Measurements from ENCODE around the gene SIAE. TPM values are rescaled to one million over a fixed set of nuclear protein-coding genes. Genes with fewer than 3 reads are reported as not detected.

Gene SIAE
- 7.8 TPM for total RNA-seq
- polyA plus RNA-seq: 11.6 TPM

GRCh38 chr11:124673333-124674167 is at the start of gene SIAE, which contains the start of gene SPA17:
TSS of gene SIAE (minus strand) at chr11:124673739. CDS start at chr11:124673708, 31 bp downstream.
TSS of gene SPA17 (plus strand) at chr11:124673904. CDS start at chr11:124675265, 1,361 bp downstream.
- Histone ChIP-seq H3K36me3 (ENCODE audit: insufficient read depth) (no peaks in the 10 kb centered on the region), H3K27ac (ENCODE audit: low read depth) (peak within 1 kb of the TSS; percentile 64), H3K4me3 (ENCODE audit: low read depth, low read length) (peak within 1 kb of the TSS; percentile 78), H3K4me1 (ENCODE audit: insufficient read depth) (no peaks in the 10 kb centered on the region)
- peak; percentile 87 for DNase-seq (ENCODE audit: extremely low spot score)
- under 1% methylated on average over 58 of the region's 58 CpGs for WGBS

GRCh38 chr11:124722176-124722575 is 48.6 kb upstream of the SIAE start:
- H3K36me3 ChIP-seq (ENCODE audit: insufficient read depth): no peaks in the 10 kb centered on the region
- no peaks in the 10 kb centered on the region for H3K4me1 ChIP-seq (ENCODE audit: insufficient read depth)
- DNase-seq (ENCODE audit: extremely low spot score): no peak
- no peak overlapping the region for H3K4me3 ChIP-seq (ENCODE audit: low read depth, low read length)
- WGBS: 34% methylated on average over 6 of the region's 6 CpGs
- H3K27ac ChIP-seq (ENCODE audit: low read depth): no peak overlapping the region

DNA sequence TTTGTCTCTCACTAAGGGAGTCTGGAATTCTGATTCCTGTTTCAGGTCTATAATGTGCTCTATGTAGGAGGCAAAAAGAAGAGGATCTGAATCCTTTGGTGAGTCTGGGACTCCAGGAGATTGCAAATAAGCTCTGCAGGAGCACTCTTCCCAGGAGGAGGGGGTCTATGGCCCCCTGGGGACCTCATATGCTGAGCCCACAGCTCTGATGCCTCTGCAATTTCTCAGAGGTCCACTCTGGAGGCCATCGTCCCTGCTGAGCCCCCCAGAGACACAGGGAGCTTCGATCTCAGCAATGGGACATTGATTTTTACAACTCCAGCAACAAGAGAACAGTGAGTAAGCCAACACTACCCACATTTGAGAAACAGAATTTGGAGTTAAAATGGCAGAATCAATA is 46.0 kb upstream of the SIAE start:
- H3K4me1 ChIP-seq (ENCODE audit: insufficient read depth): no peaks in the 10 kb centered on the region
- H3K4me3 ChIP-seq (ENCODE audit: low read depth, low read length): no peak overlapping the region
- no peaks in the 10 kb centered on the region for H3K36me3 ChIP-seq (ENCODE audit: insufficient read depth)
- DNase-seq (ENCODE audit: extremely low spot score): no peak
- 39% methylated on average over 2 of the region's 2 CpGs for WGBS
- no peak overlapping the region for H3K27ac ChIP-seq (ENCODE audit: low read depth)

- WGBS: 31% methylated on average over 14 of the region's 14 CpGs
Measured at GRCh38 chr11:124718801-124719200, 45.3 kb upstream of the SIAE start.

DNA sequence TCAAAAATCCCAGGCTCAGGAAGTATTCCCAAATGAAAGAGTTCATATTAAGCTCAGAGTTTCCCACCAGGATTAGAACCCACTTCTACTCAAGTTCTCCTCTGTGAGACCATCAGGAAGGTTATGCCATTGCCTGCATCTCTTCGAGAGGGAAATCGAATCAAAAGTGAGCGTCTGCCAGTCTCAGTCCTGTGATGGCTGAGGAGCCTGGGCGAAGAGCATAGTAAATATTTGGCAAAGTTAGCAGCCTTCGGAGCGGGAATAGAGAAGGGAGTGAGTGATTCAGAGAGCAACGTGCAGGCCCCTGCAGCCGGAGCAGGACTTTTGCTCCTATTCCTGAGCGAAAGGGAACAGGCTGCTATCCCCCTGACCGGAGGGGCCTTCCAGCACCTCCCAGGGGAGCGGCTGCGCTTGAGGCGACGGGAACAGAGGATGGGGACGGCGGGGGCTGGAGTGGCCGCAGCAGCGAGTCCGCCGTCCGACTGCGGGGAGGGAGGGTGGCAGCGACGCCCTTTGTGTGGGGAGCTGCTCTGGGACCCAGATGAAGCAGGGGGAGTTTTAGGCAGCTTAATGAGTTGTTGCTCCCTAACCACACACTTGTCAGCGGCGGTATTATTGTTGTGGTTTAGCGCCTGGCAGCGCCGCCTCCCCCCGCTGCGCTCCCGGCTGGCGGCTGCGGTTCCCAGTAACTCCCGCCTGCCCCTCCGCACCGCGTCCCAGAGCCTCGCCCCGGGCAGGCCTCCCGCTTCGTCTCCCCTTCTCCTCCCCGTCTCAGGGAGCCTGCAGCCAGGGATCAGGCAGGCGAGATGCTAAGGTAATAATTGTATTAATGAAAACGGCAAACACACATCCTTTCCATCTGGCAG is 44.5 kb upstream of the SIAE start:
- no peak overlapping the region for H3K27ac ChIP-seq (ENCODE audit: low read depth)
- peak overlapping the region; percentile 5 for H3K4me3 ChIP-seq (ENCODE audit: low read depth, low read length)
- 1% methylated on average over 45 of the region's 45 CpGs for WGBS
- DNase-seq (ENCODE audit: extremely low spot score): no peak
- H3K4me1 ChIP-seq (ENCODE audit: insufficient read depth): no peaks in the 10 kb centered on the region
- H3K36me3 ChIP-seq (ENCODE audit: insufficient read depth): no peaks in the 10 kb centered on the region

More at GRCh38 chr11:124718801-124719200, 45.3 kb upstream of the SIAE start:
- no peaks in the 10 kb centered on the region for H3K36me3 ChIP-seq (ENCODE audit: insufficient read depth)
- DNase-seq (ENCODE audit: extremely low spot score): no peak
- no peaks in the 10 kb centered on the region for H3K4me1 ChIP-seq (ENCODE audit: insufficient read depth)
- H3K4me3 ChIP-seq (ENCODE audit: low read depth, low read length): no peak overlapping the region
- no peak overlapping the region for H3K27ac ChIP-seq (ENCODE audit: low read depth)

DNA sequence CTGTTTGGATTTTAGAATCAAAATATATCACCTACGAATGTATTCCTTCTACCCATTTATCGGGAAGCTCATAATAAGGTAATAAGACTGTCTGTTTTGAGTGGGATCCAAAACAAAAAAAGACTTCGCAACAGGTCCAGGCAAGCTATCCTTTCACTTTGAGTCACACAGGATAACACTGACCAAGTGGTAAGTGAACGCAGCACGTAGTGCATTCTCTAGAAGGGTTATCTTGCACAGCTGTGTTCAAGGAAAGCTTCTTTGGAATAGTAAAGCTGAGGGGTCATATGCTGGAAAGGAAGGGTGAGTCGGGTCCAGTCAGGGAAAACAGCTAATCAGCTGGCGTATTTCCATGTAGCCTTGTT is 43.9 kb upstream of the SIAE start:
- no peaks in the 10 kb centered on the region for H3K4me1 ChIP-seq (ENCODE audit: insufficient read depth)
- H3K36me3 ChIP-seq (ENCODE audit: insufficient read depth): no peaks in the 10 kb centered on the region
- WGBS: 40% methylated on average over 7 of the region's 7 CpGs
- H3K4me3 ChIP-seq (ENCODE audit: low read depth, low read length): no peak overlapping the region
- H3K27ac ChIP-seq (ENCODE audit: low read depth): no peak overlapping the region
- DNase-seq (ENCODE audit: extremely low spot score): no peak

DNA sequence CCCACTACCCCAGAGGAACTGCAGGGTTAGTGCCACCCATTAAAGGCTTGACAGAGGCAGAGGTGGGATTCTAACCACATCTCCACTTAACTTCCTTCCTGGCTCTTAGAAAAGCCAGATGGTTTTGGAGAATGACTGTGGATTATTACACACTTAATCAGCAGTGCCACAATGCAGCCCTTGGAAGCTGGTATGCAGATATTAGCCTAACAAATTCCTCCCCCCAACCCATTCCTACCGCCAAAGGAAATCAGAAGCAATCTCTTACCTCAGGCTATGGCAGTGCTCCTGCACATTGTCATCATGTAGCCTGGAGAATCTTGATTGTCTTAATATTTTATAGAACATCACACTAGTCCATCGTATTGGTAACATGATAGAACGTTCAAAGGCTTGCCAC is 43.1 kb upstream of the SIAE start:
- no peak overlapping the region for H3K4me3 ChIP-seq (ENCODE audit: low read depth, low read length)
- no peak overlapping the region for H3K27ac ChIP-seq (ENCODE audit: low read depth)
- no peaks in the 10 kb centered on the region for H3K36me3 ChIP-seq (ENCODE audit: insufficient read depth)
- no peak for DNase-seq (ENCODE audit: extremely low spot score)
- WGBS: 51% methylated on average over 3 of the region's 3 CpGs
- no peaks in the 10 kb centered on the region for H3K4me1 ChIP-seq (ENCODE audit: insufficient read depth)

DNA sequence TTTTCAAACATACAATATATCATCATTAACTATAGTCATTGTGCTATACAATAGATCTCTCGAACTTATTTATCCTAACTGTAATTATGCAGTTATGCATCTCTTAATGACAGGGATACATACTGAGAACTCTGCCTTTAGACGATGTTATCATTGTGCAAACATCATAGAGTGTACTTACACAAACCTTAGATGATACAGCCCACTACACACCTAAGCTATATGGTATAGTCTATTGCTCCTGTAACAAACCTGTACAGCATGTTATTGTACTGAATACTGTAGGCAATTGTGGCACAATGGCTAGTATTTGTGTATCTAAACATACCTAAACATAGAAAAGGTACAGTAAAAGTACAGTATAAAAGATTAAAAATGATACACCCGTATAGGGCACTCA is 38.9 kb upstream of the SIAE start:
- no peak overlapping the region for H3K27ac ChIP-seq (ENCODE audit: low read depth)
- DNase-seq (ENCODE audit: extremely low spot score): no peak
- no peaks in the 10 kb centered on the region for H3K4me1 ChIP-seq (ENCODE audit: insufficient read depth)
- H3K36me3 ChIP-seq (ENCODE audit: insufficient read depth): no peaks in the 10 kb centered on the region
- WGBS: 83% methylated on average over 3 of the region's 3 CpGs
- H3K4me3 ChIP-seq (ENCODE audit: low read depth, low read length): no peak overlapping the region

GRCh38 chr11:124707829-124708228 is 34.3 kb upstream of the SIAE start:
- no peak overlapping the region for H3K4me3 ChIP-seq (ENCODE audit: low read depth, low read length)
- H3K27ac ChIP-seq (ENCODE audit: low read depth): no peak overlapping the region
- no peak for DNase-seq (ENCODE audit: extremely low spot score)
- no peaks in the 10 kb centered on the region for H3K4me1 ChIP-seq (ENCODE audit: insufficient read depth)
- WGBS: 85% methylated on average over 4 of the region's 4 CpGs
- H3K36me3 ChIP-seq (ENCODE audit: insufficient read depth): no peaks in the 10 kb centered on the region

- Histone ChIP-seq H3K4me1 (ENCODE audit: insufficient read depth) (no peaks in the 10 kb centered on the region), H3K27ac (ENCODE audit: low read depth) (no peak overlapping the region), H3K36me3 (ENCODE audit: insufficient read depth) (no peaks in the 10 kb centered on the region), H3K4me3 (ENCODE audit: low read depth, low read length) (no peak overlapping the region)
- no peak for DNase-seq (ENCODE audit: extremely low spot score)
Measured at GRCh38 chr11:124700028-124700427, 26.5 kb upstream of the SIAE start.

- 82% methylated on average over 1 of the region's 1 CpG for WGBS
- no peak for DNase-seq (ENCODE audit: extremely low spot score)
Measured at GRCh38 chr11:124699547-124699946, 26.0 kb upstream of the SIAE start.

GRCh38 chr11:124693142-124693541 is 19.6 kb upstream of the SIAE start:
- Histone ChIP-seq H3K36me3 (ENCODE audit: insufficient read depth) (no peaks in the 10 kb centered on the region), H3K4me1 (ENCODE audit: insufficient read depth) (no peaks in the 10 kb centered on the region), H3K4me3 (ENCODE audit: low read depth, low read length) (no peak overlapping the region), H3K27ac (ENCODE audit: low read depth) (no peak overlapping the region)
- WGBS: 89% methylated on average over 2 of the region's 2 CpGs
- DNase-seq (ENCODE audit: extremely low spot score): no peak

More at GRCh38 chr11:124699547-124699946, 26.0 kb upstream of the SIAE start:
- no peaks in the 10 kb centered on the region for H3K4me1 ChIP-seq (ENCODE audit: insufficient read depth)
- no peak overlapping the region for H3K27ac ChIP-seq (ENCODE audit: low read depth)
- H3K4me3 ChIP-seq (ENCODE audit: low read depth, low read length): no peak overlapping the region
- no peaks in the 10 kb centered on the region for H3K36me3 ChIP-seq (ENCODE audit: insufficient read depth)

DNA sequence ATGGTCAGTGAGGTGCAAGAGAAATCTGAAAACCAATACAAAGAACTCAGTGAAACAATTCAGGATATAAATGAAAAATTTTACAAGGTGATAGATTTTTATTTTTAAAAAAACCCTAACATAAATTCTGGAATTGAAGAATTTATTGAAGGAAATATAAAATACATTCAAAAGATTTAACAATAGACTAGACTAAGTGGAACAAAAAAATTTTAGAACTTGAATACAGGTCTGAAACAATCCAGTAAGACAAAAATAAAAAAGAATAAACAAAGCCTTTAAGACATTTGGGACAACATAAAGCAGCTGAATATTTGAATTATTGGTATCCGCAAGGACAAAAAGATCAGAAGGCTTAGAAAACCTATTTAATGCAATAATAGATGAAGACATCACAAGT is 8.9 kb upstream of the SIAE start:
- Histone ChIP-seq H3K36me3 (ENCODE audit: insufficient read depth) (no peaks in the 10 kb centered on the region), H3K4me1 (ENCODE audit: insufficient read depth) (no peaks in the 10 kb centered on the region), H3K27ac (ENCODE audit: low read depth) (no peak overlapping the region), H3K4me3 (ENCODE audit: low read depth, low read length) (no peak overlapping the region)
- DNase-seq (ENCODE audit: extremely low spot score): no peak
- WGBS: 96% methylated on average over 1 of the region's 1 CpG

- no peaks in the 10 kb centered on the region for H3K4me1 ChIP-seq (ENCODE audit: insufficient read depth)
- WGBS: 93% methylated on average over 2 of the region's 2 CpGs
- DNase-seq (ENCODE audit: extremely low spot score): no peak
- H3K36me3 ChIP-seq (ENCODE audit: insufficient read depth): no peaks in the 10 kb centered on the region
- H3K27ac ChIP-seq (ENCODE audit: low read depth): no peak overlapping the region
- no peak overlapping the region for H3K4me3 ChIP-seq (ENCODE audit: low read depth, low read length)
Measured at GRCh38 chr11:124681421-124681820, 7.9 kb upstream of the SIAE start.
